HEK293 (cell line): ENCODE measurements around the gene LGR5.

Experiments
- CTCF ChIA-PET: fragments of 350-600 bp; formaldehyde crosslinking; extraction: SDS; loops from one replicate; lab custom pipeline; 2021; ENCODE audit warnings: antibody characterized with exemption; lab: Yijun Ruan, JAX
- POLR2A ChIA-PET: fragments of 300-600 bp; formaldehyde crosslinking; extraction: SDS; loops from one replicate; lab custom pipeline; 2020; ENCODE audit warnings: antibody characterized with exemption, inconsistent platforms; lab: Yijun Ruan, JAX
- H3K27ac ChIP-seq: fragments of 200-500 bp; sonication (Bioruptor generic); 2 replicates; pipeline ENCODE4 v1.5.1; 2014; ENCODE audit warnings: low read depth, low read length, control low read depth, inconsistent platforms; ENCODE audit errors: extremely low read depth
- H3K36me3 ChIP-seq, 2 experiments: fragments of 200-500 bp in 1 of 2; sonication (Bioruptor generic) in 1 of 2; 1 replicate in 1 of 2; 2 replicates in 1 of 2; pipeline ENCODE4 v1.5.1; 2014 to 2017; ENCODE audit warnings: inconsistent platforms in 2 of 2, low read length in 2 of 2; ENCODE audit not compliant: control insufficient read depth in 2 of 2, insufficient read depth in 1 of 2
- H3K4me1 ChIP-seq: fragments of 200-500 bp; sonication (Bioruptor generic); 2 replicates; pipeline ENCODE4 v1.5.1; 2014; ENCODE audit warnings: mild to moderate bottlenecking, low read length, inconsistent platforms; ENCODE audit not compliant: control insufficient read depth, insufficient read depth
- H3K4me3 ChIP-seq: 2 replicates; pipeline ENCODE4 v1.5.1; 2011; ENCODE audit warnings: low read depth, mild to moderate bottlenecking, control low read depth, low read length, moderate library complexity
- H3K9me3 ChIP-seq: fragments of 200-500 bp; sonication (Bioruptor generic); 2 replicates; pipeline ENCODE4 v1.5.1; 2014; ENCODE audit warnings: low read depth, low read length, inconsistent platforms; ENCODE audit not compliant: control insufficient read depth, insufficient read depth
- GLIS2 ChIP-seq: fragments of 450-650 bp; formaldehyde crosslinking; IDR thresholded peaks from 2 replicates; pipeline ENCODE4 v1.5.1; 2016; ENCODE audit warnings: missing biosample characterization, missing genetic modification characterization
- HOXC10 ChIP-seq: sonication (generic); formaldehyde crosslinking; IDR thresholded peaks from 2 replicates; pipeline ENCODE4 v1.8.1; 2023; ENCODE audit warnings: mild to moderate bottlenecking, missing genetic modification reagents
- HOXD13 ChIP-seq: sonication (generic); formaldehyde crosslinking; IDR thresholded peaks from 2 replicates; pipeline ENCODE4 v1.8.0; 2022; ENCODE audit warnings: missing genetic modification reagents, borderline replicate concordance
- INSM2 ChIP-seq: fragments of 450-650 bp; formaldehyde crosslinking; IDR thresholded peaks from 2 replicates; pipeline ENCODE4 v1.5.1; 2016; ENCODE audit warnings: missing biosample characterization, missing genetic modification characterization
- KLF10 ChIP-seq: fragments of 450-650 bp; IDR thresholded peaks from 2 replicates; pipeline ENCODE4 v1.5.1; 2018; ENCODE audit warnings: missing biosample characterization, mild to moderate bottlenecking, missing genetic modification characterization
- KLF17 ChIP-seq: fragments of 450-650 bp; formaldehyde crosslinking; IDR thresholded peaks from 2 replicates; pipeline ENCODE4 v1.5.1; 2016; ENCODE audit warnings: missing biosample characterization, missing genetic modification characterization
- MYNN ChIP-seq: fragments of 450-650 bp; formaldehyde crosslinking; IDR thresholded peaks from 2 replicates; pipeline ENCODE4 v1.5.1; 2016; ENCODE audit warnings: missing biosample characterization, missing genetic modification characterization, borderline replicate concordance
- PRDM4 ChIP-seq: fragments of 450-650 bp; formaldehyde crosslinking; IDR thresholded peaks from 2 replicates; pipeline ENCODE4 v1.5.1; 2017; ENCODE audit warnings: missing biosample characterization, missing genetic modification characterization
- SP2 ChIP-seq: fragments of 450-650 bp; formaldehyde crosslinking; IDR thresholded peaks from 2 replicates; pipeline ENCODE4 v1.5.1; 2016; ENCODE audit warnings: missing biosample characterization, missing genetic modification characterization
- SP3 ChIP-seq: fragments of 450-650 bp; formaldehyde crosslinking; IDR thresholded peaks from 2 replicates; pipeline ENCODE4 v1.5.1; 2016; ENCODE audit warnings: missing biosample characterization, missing genetic modification characterization
- YY2 ChIP-seq: fragments of 450-650 bp; formaldehyde crosslinking; IDR thresholded peaks from 2 replicates; pipeline ENCODE4 v1.5.1; 2016; ENCODE audit warnings: missing biosample characterization, missing genetic modification characterization
- ZFP41 ChIP-seq: fragments of 450-650 bp; formaldehyde crosslinking; IDR thresholded peaks from 2 replicates; pipeline ENCODE4 v1.5.1; 2016; ENCODE audit warnings: missing biosample characterization, missing genetic modification characterization, borderline replicate concordance
- ZNF132 ChIP-seq: fragments of 450-650 bp; formaldehyde crosslinking; IDR thresholded peaks from 2 replicates; pipeline ENCODE4 v1.5.1; 2017; ENCODE audit warnings: missing biosample characterization, missing genetic modification characterization, borderline replicate concordance
- ZNF133 ChIP-seq: fragments of 450-650 bp; formaldehyde crosslinking; IDR thresholded peaks from 2 replicates; pipeline ENCODE4 v1.5.1; 2016; ENCODE audit warnings: missing biosample characterization, missing genetic modification characterization
- ZNF157 ChIP-seq: fragments of 450-650 bp; formaldehyde crosslinking; IDR thresholded peaks from 2 replicates; pipeline ENCODE4 v1.5.1; 2016; ENCODE audit warnings: missing biosample characterization, missing genetic modification characterization
- ZNF202 ChIP-seq: fragments of 450-650 bp; formaldehyde crosslinking; IDR thresholded peaks from 2 replicates; pipeline ENCODE4 v1.5.1; 2016; ENCODE audit warnings: missing biosample characterization, missing genetic modification characterization, borderline replicate concordance
- ZNF24 ChIP-seq: fragments of 450-650 bp; formaldehyde crosslinking; IDR thresholded peaks from 2 replicates; pipeline ENCODE4 v1.5.1; 2016; ENCODE audit warnings: missing biosample characterization, missing genetic modification characterization
- ZNF394 ChIP-seq: fragments of 450-650 bp; formaldehyde crosslinking; IDR thresholded peaks from 2 replicates; pipeline ENCODE4 v1.5.1; 2016; ENCODE audit warnings: missing biosample characterization, missing genetic modification characterization, mild to moderate bottlenecking, moderate library complexity, borderline replicate concordance
- ZNF610 ChIP-seq: fragments of 450-650 bp; formaldehyde crosslinking; IDR thresholded peaks from 2 replicates; pipeline ENCODE4 v1.5.1; 2016; ENCODE audit warnings: missing biosample characterization, missing genetic modification characterization, borderline replicate concordance
- ZNF626 ChIP-seq: fragments of 450-650 bp; sonication (Bioruptor Pico); formaldehyde crosslinking; IDR thresholded peaks from 2 replicates; pipeline ENCODE4 v1.5.1; 2018; ENCODE audit warnings: missing biosample characterization, missing genetic modification characterization, inconsistent platforms
- ZNF670 ChIP-seq: fragments of 450-650 bp; formaldehyde crosslinking; IDR thresholded peaks from 2 replicates; pipeline ENCODE4 v1.5.1; 2016; ENCODE audit warnings: missing biosample characterization, missing genetic modification characterization, low read depth
- TF ChIP-seq, protein P1 (sequence below): fragments of 450-650 bp; formaldehyde crosslinking; IDR thresholded peaks from 2 replicates; pipeline ENCODE4 v1.5.1; 2016; ENCODE audit warnings: missing biosample characterization, missing genetic modification characterization
- TF ChIP-seq, protein P2 (sequence below): fragments of 450-650 bp; formaldehyde crosslinking; IDR thresholded peaks from 2 replicates; pipeline ENCODE4 v1.5.1; 2016; ENCODE audit warnings: missing biosample characterization, missing genetic modification characterization
- TF ChIP-seq, protein P3 (sequence below): fragments of 450-650 bp; formaldehyde crosslinking; optimal IDR thresholded peaks from 2 replicates; pipeline ENCODE3; 2016; ENCODE audit warnings: missing biosample characterization, mild to moderate bottlenecking, missing genetic modification characterization

LGR5 gene

GRCh38 chr12:71432936-71433335 lies 6.7 kb upstream of the LGR5 start:
- H3K4me1 ChIP-seq: peaks cover 13% of the 10 kb centered on the region
- ChIA-PET CTCF (interaction anchor here (0.6 kb wide), 1 partner anchor 116 kb away, joined by 4 read pairs; no protein-coding TSS in a partner anchor), POLR2A (no interaction called here)
- TF ChIP-seq HOXC10 (CRISPR knock-in tag) (no peak), ZNF626 (no peak), PRDM4 (tag by site-specific recombination) (no peak), ZNF133 (tag by site-specific recombination) (no peak), INSM2 (tag by site-specific recombination) (no peak), ZNF670 (tag by site-specific recombination) (no peak), YY2 (tag by site-specific recombination) (no peak), ZNF132 (tag by site-specific recombination) (no peak), MYNN (no peak), ZFP41 (tag by site-specific recombination) (no peak)
- TF ChIP-seq, protein P1, sequence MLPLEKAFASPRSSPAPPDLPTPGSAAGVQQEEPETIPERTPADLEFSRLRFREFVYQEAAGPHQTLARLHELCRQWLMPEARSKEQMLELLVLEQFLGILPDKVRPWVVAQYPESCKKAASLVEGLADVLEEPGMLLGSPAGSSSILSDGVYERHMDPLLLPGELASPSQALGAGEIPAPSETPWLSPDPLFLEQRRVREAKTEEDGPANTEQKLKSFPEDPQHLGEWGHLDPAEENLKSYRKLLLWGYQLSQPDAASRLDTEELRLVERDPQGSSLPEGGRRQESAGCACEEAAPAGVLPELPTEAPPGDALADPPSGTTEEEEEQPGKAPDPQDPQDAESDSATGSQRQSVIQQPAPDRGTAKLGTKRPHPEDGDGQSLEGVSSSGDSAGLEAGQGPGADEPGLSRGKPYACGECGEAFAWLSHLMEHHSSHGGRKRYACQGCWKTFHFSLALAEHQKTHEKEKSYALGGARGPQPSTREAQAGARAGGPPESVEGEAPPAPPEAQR: no peak
- TF ChIP-seq, protein P2, sequence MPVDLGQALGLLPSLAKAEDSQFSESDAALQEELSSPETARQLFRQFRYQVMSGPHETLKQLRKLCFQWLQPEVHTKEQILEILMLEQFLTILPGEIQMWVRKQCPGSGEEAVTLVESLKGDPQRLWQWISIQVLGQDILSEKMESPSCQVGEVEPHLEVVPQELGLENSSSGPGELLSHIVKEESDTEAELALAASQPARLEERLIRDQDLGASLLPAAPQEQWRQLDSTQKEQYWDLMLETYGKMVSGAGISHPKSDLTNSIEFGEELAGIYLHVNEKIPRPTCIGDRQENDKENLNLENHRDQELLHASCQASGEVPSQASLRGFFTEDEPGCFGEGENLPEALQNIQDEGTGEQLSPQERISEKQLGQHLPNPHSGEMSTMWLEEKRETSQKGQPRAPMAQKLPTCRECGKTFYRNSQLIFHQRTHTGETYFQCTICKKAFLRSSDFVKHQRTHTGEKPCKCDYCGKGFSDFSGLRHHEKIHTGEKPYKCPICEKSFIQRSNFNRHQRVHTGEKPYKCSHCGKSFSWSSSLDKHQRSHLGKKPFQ (tag by site-specific recombination): no peak
- no peaks in the 10 kb centered on the region for H3K36me3 ChIP-seq
- no peaks in the 10 kb centered on the region for H3K9me3 ChIP-seq
- H3K27ac ChIP-seq: no peak overlapping the region
- H3K4me3 ChIP-seq: no peak overlapping the region

DNA sequence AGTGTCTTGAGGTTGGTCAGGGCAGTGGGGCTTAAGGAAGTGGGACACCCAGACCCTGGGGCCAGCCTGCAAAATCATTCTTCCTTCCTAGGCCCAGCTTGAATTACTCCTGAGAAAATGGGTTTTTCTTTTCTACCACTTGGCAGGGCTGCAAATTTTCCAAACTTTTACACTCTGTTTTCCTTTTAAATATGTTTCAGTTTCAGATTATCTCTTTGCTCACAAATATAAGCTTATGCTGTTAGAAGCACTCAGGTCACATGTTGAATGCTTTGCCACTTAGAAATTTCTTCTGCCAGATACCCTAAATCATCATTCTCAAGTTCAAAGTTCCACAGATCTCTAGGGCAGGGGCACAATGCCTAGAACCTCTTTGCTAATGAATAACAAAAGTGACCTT lies 2.9 kb upstream of the LGR5 start:
- CTCF ChIA-PET: interaction anchor here (0.7 kb wide), 1 partner anchor 785 kb away, joined by 3 read pairs; no protein-coding TSS in a partner anchor
- POLR2A ChIA-PET: no interaction called here
- no peak for TF ChIP-seq KLF17 (tag by site-specific recombination)
- TF ChIP-seq GLIS2 (tag by site-specific recombination): no peak
- TF ChIP-seq ZNF157 (tag by site-specific recombination): no peak
- TF ChIP-seq ZNF24 (tag by site-specific recombination): no peak
- TF ChIP-seq SP3: no peak
- TF ChIP-seq, protein P3, sequence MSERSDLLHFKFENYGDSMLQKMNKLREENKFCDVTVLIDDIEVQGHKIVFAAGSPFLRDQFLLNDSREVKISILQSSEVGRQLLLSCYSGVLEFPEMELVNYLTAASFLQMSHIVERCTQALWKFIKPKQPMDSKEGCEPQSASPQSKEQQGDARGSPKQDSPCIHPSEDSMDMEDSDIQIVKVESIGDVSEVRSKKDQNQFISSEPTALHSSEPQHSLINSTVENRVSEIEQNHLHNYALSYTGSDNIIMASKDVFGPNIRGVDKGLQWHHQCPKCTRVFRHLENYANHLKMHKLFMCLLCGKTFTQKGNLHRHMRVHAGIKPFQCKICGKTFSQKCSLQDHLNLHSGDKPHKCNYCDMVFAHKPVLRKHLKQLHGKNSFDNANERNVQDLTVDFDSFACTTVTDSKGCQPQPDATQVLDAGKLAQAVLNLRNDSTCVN (tag by site-specific recombination): no peak
- TF ChIP-seq ZNF394 (tag by site-specific recombination): no peak
- TF ChIP-seq ZNF202 (tag by site-specific recombination): no peak
- no peak for TF ChIP-seq KLF10 (tag by site-specific recombination)
- no peak for TF ChIP-seq HOXD13 (CRISPR knock-in tag)
- TF ChIP-seq SP2 (tag by site-specific recombination): no peak
- no peak for TF ChIP-seq ZNF610
- Histone ChIP-seq H3K4me3 (no peak overlapping the region), H3K36me3 (no peaks in the 10 kb centered on the region), H3K9me3 (no peaks in the 10 kb centered on the region), H3K4me1 (peaks cover 6% of the 10 kb centered on the region; the same call in 1 of the 2 replicates), H3K27ac (no peak overlapping the region)
